ENCODE data around the gene ST7.

ST7 gene

GRCh38 chr7:117041822-117042221, 88.5 kb downstream of the ST7 start:
- in situ Hi-C loops (cut with MboI; ENCODE audit: low sequenced_read_pairs, unreplicated experiment), result no loop called here
- no peak for TF ChIP-seq CTCF (IDR thresholded peaks at IDR 0.05; ENCODE audit: borderline replicate concordance, control extremely low read depth, extremely low read depth, insufficient read depth, missing control alignments)

GRCh38 chr7:117043108-117043825, 90.0 kb downstream of the ST7 start:
- in situ Hi-C loops (cut with MboI; ENCODE audit: low sequenced_read_pairs, unreplicated experiment), result no loop called here
- DNase-seq (ENCODE audit: low spot score), result no peak
- no peak for TF ChIP-seq CTCF (IDR thresholded peaks at IDR 0.05; ENCODE audit: borderline replicate concordance, control extremely low read depth, extremely low read depth, insufficient read depth, missing control alignments)

More at GRCh38 chr7:117041822-117042221, 88.5 kb downstream of the ST7 start:
- no peak for DNase-seq (ENCODE audit: low spot score)

GRCh38 chr7:117044664-117045063, 91.4 kb downstream of the ST7 start:
- in situ Hi-C loops (cut with MboI; ENCODE audit: low sequenced_read_pairs, unreplicated experiment), result no loop called here
- DNase-seq (ENCODE audit: low spot score), result no peak

GRCh38 chr7:117045927-117046710, 92.8 kb downstream of the ST7 start:
- in situ Hi-C loops (cut with MboI; ENCODE audit: low sequenced_read_pairs, unreplicated experiment), result no loop called here
- no peak for DNase-seq (ENCODE audit: low spot score)
- no peak for TF ChIP-seq CTCF (IDR thresholded peaks at IDR 0.05; ENCODE audit: borderline replicate concordance, control extremely low read depth, extremely low read depth, insufficient read depth, missing control alignments)

More at GRCh38 chr7:117044664-117045063, 91.4 kb downstream of the ST7 start:
- no peak for TF ChIP-seq CTCF (IDR thresholded peaks at IDR 0.05; ENCODE audit: borderline replicate concordance, control extremely low read depth, extremely low read depth, insufficient read depth, missing control alignments)

- no peak for DNase-seq (ENCODE audit: low spot score)
- no peak for TF ChIP-seq CTCF (IDR thresholded peaks at IDR 0.05; ENCODE audit: borderline replicate concordance, control extremely low read depth, extremely low read depth, insufficient read depth, missing control alignments)
- in situ Hi-C loops (cut with MboI; ENCODE audit: low sequenced_read_pairs, unreplicated experiment), result no loop called here
These were observed 94.2 kb downstream of the ST7 start for GRCh38 chr7:117047496-117047895.

GRCh38 chr7:117048114-117048866, 95.0 kb downstream of the ST7 start:
- no peak for TF ChIP-seq CTCF (IDR thresholded peaks at IDR 0.05; ENCODE audit: borderline replicate concordance, control extremely low read depth, extremely low read depth, insufficient read depth, missing control alignments)
- in situ Hi-C loops (cut with MboI; ENCODE audit: low sequenced_read_pairs, unreplicated experiment), result no loop called here
- DNase-seq (ENCODE audit: low spot score), result no peak
